Raji (cell line): ENCODE measurements around the gene STK36.

Source experiments
- POLR2A ChIP-seq: IDR thresholded peaks from 2 replicates; pipeline ENCODE4 v1.6.1; 2011; ENCODE audit warnings: low read depth, low read length, control low read depth; ENCODE audit not compliant: insufficient read depth

Gene STK36

DNA sequence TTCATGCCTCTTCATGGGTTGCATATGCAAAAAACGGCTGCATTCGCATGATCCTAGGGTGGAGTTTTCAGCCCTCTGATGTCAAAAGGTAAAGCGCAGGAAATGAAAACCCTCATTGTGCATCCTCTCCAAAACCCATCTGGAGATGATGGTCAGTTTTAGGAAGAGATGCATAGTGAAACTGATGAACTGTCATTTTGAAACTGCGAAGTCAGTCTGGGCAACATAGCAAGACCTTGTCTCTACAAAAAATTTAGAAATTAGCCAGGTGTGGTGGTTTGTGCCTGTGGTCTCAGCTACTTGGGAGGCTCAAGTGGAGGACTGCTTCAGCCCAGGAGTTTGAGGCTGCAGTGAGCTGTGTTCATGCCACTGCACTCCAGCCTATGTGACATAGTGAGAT is 36.2 kb downstream of the STK36 start:
- TF ChIP-seq POLR2A: no peak

DNA sequence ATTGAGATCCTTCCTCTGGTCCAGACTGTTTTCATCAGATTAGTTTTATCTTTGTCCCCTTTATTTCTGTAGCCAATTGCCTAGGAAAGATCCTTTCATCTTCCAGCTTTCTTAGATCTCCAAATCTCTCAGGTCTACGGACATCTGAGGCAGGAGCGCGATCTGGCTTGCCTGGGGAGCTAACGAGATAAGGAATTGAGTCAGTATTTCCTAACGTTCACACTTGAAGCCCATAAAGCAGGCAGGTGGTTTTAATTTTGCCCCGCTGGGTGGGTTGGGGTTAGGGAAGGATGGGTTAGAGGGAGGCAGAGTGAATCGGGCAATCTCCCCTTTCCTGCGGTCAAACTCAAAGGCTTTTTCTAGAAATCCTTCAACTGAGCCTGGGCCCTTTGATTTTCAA is 38.0 kb downstream of the STK36 start:
- TF ChIP-seq POLR2A: no peak

- TF ChIP-seq POLR2A: no peak
These were observed 38.4 kb downstream of the STK36 start for GRCh38 chr2:218710334-218710686.

- TF ChIP-seq POLR2A: peak; percentile 84
These were observed 39.0 kb downstream of the STK36 start, which contains the start of gene TTLL4 for GRCh38 chr2:218710687-218711549. TTLL4 (plus strand) TSS chr2:218710835; CDS start chr2:218737677, 26,842 bp downstream.

GRCh38 chr2:218711550-218711929 is 39.7 kb downstream of the STK36 start:
- TF ChIP-seq POLR2A: no peak

DNA sequence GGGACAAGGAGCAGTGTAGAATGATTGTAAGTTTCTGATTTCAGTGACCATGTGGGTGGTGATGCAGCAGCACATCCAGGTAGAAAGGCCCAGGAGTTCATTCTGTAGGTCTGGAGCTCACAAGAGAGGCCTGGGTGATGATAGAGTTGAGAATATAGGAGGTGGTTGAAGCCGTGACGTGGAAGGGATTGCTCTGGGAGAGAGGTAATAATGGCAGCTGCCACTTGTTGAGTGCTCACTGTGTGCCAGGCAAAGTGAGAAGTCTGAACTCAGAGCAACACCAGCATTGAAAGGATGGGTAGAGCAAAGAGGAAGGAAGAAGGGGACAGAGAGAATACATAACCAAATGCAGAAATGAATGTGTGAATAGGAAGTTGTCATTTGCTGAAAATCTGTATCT is 42.0 kb downstream of the STK36 start:
- TF ChIP-seq POLR2A: no peak

DNA sequence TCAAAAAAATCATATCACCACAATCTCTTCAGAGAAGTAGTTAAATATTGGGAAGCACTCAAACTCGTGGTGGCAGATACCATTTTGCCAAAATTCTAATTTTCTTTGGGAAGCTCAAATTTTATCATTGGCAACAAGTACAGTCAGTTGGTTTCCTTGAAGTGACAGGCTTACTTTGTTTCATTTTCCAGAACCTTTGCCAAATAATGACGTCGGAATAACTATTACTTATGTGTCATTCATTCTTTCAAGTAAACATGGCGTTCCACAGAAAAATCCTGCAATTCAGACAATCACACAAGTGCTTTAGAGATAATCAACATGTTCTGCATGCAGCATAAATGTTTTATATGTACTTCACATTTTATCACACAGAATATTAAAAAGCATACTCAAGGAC is 44.2 kb downstream of the STK36 start:
- no peak for TF ChIP-seq POLR2A

DNA sequence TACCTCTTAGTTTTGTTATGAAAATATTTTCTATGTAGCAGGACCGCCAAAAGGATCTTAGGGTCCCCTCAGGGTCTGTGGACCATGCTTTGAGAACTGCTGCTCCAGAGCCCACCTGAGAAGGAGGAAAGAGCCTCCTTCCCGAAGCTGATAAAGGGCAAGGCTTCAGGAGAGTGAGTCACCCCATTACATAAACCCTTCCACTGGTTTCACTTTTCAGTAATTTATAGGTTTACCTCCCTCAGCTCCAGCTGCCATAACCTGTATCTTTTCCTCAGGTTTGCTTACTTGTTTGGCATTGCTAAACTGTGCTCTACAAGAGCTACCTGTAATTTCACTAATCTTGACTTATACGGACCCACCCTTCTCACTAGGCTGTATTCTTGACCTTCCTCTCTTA is 45.4 kb downstream of the STK36 start:
- no peak for TF ChIP-seq POLR2A

- TF ChIP-seq POLR2A: no peak
These were observed 46.2 kb downstream of the STK36 start for GRCh38 chr2:218718058-218718457.

- no peak for TF ChIP-seq POLR2A
These were observed 47.6 kb downstream of the STK36 start for GRCh38 chr2:218719457-218719856.

- no peak for TF ChIP-seq POLR2A
These were observed 48.5 kb downstream of the STK36 start for GRCh38 chr2:218720048-218721041.

DNA sequence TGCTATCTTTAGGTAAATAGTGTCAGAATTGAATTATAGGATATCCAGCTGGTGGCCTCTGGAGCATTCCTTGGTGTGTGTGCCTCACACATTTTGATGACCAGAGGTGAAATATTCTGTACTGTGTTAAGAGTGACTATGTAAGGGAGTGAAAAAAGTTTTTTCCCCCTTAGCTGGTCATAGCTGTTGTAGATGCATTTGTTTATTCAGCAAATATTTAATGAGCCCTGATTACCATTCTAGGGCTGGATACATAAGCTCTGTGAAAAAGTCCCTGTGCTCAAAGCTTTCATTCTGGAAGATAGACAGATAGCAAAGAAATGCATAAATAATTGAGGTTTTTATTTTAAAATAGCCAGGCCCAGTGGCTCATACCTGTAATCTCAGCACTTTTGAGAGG is 49.6 kb downstream of the STK36 start:
- no peak for TF ChIP-seq POLR2A

DNA sequence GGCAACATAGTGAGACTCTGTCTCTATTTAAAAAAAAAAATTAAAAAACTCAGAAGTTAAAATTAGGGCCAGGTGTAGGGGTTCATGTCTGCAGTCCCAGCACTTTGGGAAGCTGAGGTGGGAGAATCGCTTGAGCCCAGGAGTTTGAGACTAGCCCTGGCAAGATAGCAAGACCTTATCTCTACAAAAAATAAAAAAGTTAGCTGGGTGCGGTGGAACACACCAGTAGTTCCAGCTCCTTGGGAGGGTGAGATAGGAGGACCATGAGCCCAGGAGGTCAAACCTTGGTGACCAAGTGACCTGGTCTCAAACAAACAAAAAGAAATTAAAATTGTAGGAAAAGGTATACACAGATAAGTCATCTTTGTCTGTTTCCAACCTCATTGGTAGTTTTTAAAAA is 50.0 kb downstream of the STK36 start:
- TF ChIP-seq POLR2A: no peak

DNA sequence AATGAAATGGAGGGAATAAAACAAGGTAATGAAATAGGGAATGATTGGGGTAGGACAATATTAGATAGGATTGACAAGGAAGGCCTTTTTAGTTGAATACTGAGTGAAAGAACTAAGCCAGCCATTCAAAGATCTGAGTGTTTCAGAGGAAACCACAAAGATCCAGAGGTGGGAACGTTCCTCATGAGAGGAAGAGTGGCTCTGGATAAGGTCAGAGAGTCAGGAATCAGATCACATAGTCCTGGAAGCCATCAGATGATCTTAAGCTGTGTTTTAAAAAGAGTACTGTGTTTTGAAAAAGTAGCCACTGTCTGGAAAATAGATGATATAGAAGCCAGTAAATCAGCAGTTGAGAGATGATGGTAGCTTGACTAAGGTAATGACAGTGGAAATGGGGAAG is 50.5 kb downstream of the STK36 start:
- no peak for TF ChIP-seq POLR2A

DNA sequence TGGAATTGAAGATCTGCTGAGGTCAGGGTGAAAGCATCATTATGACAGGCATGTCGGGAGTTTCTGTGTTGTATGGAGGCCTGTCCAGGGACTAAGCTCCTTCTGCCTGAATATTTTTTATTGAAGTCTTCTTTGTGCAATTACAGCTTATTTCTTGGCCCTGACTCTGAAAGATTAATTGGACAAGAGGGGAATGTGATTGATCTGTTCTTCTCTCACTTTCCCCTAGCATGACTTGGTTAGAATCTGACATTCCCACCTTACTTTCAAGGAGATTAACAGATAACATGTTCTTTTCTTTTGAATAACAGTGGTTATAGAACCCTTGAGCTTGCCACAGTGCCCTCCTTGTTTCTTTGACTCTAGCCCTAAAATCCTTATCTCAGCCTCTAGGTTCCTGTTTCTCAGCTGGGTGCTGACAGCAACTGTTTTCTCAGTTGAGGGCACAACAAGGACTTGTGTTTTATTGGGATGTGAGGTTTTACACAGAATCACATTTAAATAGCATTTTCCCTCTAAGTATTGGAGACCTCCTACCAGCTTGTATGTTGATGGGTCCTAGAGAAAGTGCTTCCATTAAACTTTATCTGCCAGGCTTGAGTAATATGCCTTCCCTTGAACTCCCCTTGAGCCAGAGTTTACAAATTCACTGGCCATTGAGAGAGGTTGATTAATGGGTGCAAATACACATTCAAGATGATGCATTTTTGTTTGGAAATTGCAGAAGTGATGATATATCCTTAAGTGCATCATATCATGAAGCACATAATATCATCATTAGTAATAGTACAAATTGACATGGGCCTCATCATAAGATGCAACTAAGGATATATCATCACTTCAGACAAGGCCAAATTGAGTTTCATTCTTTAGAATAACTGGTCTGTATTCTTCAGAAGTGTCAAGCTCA is 51.2 kb downstream of the STK36 start:
- TF ChIP-seq POLR2A: no peak
